ENCODE data around the gene TEN1.

The TEN1 gene

GRCh38 chr17:76005263-76006149, 26.5 kb downstream of the TEN1 start:
- DNase-seq (ENCODE audit: low read depth in 2 of 2), result peak; percentile 65 to 82

DNA sequence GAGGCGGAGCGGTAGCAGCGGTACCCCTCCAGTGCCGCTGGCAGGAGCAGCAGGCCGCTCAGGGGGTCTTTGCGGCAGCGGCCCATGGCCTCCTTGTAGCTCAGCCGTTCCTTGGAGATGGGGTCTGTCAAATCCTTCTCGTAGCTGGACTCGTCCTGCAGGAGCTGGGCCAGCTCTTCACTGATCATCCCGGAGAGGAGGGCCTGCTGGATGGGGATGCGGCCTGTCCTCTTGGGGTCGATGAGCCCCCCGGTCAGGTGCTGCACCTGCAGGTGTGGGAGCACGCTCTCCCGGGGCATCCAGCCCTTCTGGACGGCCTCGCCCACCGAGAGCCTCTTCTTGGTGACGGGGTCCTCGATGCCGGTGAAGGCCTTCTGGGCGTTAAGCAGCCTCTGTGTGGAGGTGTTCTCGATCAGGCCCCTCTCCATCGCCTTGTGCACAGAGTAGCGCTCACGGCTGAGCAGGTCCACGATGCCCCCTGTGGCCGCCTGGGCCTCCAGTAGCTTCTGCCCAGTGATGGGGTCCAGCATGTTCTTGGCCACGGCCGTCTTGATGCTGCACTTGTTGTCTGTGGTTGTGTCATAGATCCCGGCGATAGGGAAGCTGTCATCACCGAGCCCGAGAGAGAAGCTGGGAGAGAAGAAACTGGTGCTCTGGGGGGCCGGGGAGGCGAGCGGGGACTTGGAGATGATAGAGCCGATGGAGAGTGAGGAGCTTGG, 28.2 kb downstream of the TEN1 start:
- DNase-seq (ENCODE audit: low read depth in 2 of 2), result no peak

DNA sequence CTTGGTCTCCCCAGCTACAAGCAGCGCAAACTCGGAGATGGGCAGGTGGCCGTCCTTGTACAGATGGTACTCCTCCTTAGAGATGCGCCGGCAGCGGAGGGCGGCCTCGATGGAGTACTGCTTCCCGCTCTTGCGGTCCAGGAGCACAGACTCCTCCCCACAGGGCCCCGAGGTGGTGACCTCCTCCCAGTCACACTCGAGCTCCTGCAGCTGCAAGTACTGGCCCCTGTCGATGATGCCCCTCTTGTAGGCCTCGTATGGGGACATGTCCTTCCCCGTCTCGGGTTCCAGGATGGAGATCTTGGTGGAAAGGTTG, 28.8 kb downstream of the TEN1 start:
- DNase-seq (ENCODE audit: low read depth in 2 of 2), result no peak

GRCh38 chr17:76008208-76008607, 29.2 kb downstream of the TEN1 start:
- DNase-seq (ENCODE audit: low read depth in 2 of 2), result no peak

DNA sequence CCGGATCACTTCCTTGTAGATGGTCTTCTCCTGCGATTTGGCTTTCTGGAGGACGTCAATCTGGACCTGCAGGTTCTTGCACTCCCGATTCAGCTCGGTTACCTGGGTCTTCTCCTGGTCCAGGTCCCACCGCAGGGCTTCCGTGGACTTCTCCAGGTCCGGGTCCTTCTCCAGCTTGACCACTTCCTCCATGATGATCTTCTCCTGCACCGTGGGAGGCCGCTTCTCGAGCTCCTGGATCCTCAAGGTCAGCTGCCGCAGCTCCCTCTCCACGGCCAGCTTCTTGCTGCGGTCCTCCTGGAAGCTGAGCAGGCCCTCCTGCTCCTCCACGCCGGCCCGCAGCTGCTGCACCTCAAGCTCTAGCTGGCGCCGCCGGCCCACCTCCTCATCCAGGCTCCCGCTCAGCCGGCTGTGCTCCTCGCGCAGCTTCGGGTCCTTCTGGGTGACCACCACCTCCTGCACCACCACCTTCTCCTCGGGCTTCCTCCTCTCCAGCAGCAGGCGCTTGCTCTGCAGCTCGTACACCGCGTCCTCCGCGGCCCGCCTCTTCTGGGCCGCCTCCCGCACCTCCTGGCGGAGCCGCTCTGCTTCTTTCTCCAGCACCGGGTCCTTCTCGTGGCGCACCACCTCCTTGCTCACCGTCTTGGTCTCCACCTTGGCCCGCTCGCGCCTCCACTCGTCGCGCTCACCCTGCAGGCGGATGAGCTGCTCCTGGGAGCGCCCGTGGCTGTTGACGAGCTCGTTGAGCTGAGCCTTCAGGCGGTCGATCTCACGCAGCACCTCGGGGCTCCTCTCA, 29.8 kb downstream of the TEN1 start:
- DNase-seq (ENCODE audit: low read depth in 2 of 2), result no peak

DNA sequence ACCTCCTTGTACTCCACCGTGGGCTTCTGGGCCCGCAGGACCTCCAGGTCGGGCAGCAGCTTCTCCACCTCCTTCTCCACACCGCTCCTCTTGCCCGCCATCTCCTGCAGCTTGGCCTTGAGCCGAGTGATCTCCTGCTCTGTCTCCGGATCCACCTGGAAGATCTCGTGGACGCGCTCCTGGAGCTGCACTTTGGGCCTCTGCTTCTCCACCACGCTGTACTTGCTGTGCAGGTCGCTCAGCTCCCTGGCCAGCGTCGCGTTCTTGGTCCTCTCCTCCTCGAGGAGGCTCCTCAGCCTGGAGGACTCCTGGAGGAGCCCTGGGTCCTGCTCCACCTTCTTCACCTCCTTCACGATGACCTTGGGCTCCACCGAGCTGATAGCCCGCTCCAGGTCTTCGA, 30.4 kb downstream of the TEN1 start:
- DNase-seq (ENCODE audit: low read depth in 2 of 2), result no peak

DNA sequence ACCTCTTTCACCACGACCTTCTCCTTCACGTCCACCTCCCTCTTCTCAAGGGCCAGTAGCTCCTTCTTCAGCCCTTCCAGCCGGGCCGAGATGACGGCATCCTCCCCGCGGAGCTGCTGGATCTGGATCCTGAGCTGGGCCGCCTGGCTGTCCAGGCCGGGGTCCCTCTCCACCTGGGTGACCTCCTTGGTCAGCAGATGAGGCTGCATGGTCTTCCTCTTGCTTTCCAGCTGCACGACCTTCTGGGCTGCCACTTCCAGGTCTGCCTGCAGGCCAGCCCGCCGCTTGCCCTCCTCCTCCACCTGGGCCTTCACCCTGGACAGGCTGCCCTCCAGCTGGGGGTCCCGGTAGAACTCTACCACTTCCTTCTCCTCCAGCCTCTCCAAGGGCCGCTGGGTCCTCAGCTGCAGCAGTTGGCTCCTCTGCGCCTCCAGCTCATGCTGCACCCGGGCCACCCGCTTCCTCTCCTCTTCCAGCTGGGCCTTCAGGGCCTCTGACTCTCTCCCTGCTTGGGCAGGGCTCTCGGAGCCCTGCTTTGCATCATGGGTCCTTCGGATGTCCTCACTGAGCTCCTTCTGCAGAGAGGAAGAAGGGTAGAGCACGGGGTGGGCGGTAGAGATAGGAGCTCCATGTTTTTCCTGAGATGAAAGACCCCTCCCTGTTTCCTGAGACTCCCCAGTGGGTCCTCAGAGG, 31.1 kb downstream of the TEN1 start:
- DNase-seq (ENCODE audit: low read depth in 2 of 2), result no peak

DNA sequence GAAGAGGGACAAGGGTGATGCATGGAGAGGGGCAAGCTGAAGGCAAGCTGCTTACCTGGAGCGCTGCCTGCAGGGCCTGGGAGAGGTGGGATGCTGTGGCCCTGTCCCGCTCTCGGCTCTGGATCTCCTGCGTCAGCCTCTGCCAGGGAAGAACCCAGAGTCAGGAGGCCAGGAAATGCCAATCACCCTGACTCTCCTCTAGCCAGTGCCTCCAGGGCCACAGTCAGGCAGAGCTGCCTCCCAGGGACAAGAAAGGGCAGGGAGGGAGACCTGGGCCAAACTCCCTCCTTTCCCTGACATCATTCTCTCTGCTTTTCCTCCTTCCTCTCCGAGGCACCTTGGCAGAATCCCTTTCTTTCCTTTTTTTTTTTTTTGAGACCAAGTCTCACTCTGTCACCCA, 32.9 kb downstream of the TEN1 start:
- no peak for DNase-seq (ENCODE audit: low read depth in 2 of 2)

DNA sequence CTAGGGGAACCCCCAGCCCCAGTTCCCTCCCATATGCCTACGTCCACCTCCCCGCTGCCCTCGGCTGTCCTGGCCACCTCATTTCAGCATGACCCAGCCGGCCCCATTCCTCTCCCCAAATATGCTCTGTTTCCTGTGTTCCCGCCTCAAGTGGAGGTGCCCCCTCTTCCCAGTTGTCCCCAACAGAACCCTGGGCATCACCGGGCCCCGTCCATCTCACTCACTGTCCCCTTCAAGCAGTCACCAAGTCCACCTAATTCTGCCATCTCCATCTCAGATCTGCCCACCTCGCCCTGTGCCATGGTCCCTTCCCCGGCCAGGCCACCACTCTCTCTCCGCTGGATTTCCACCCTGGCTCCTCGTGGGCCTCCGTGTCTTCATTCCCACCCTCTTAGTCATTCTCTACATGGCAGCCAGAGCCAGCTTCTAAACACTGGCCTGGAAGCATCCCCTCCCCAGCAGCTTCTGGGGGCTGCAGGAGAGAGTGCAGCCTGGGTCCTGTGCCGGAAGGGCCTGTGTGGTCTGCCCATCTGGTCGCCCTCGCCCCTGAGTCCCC, 34.4 kb downstream of the TEN1 start:
- DNase-seq (ENCODE audit: low read depth in 2 of 2), result no peak

DNA sequence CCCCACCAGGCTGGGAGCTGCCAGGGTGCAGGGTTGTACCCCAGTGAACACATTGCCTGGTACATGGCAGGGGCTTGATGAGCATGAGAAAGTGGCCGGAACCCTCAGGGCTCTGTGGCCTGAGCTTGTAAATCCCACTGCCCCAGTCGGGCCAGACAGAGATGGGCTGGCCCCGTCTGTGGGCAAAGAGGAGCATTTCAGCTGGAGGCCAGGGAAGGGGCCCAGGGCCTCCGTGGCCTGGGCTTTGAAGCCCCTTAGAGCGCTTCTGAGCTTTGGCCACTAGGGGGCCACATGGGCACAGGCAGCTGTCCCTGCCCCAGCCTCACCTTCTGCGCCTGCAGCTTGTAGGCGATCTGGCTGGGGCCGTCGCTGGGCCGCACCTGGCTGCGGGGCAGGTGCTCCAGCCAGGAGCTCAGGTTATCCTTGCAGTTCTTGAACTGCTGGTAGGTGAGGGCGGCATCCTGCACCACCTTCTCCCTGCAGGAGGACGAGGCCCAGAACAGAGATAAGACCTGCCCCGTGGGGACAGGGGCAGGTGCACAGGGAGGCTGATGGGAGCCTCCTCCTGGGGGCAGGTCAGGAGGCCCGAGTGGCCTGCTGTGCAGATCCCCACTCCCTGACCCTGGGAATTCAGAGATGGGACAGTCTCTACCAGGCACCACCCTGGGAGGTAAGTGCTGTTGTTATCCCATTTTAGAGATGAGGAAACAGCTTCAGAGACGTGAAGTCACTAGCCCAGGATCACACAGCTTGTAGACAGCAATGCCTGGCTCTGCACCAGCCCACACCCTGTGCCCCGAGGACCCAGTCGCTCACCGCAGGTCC, 35.3 kb downstream of the TEN1 start:
- DNase-seq (ENCODE audit: low read depth in 2 of 2), result peak; percentile 62 to 74

DNA sequence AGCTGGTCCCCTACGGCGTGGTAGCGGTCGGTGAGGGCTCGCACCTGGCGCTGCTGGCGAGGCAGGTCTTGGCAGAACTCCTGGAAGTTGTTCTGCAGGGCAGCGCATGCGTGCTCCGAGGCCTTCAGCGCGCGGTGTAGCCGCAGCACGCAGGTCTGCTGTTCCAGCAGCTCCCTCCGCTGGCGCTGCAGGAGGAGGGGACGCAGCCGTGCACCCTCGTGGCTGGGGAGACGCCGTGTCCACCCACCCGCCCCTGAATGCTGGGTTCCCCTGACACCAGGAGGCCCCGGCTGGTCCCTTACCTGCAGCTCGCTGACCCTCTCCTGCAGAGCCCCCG, 35.9 kb downstream of the TEN1 start:
- no peak for DNase-seq (ENCODE audit: low read depth in 2 of 2)

- DNase-seq (ENCODE audit: low read depth in 2 of 2), result no peak
These were observed 38.7 kb downstream of the TEN1 start for GRCh38 chr17:76017481-76018339.

DNA sequence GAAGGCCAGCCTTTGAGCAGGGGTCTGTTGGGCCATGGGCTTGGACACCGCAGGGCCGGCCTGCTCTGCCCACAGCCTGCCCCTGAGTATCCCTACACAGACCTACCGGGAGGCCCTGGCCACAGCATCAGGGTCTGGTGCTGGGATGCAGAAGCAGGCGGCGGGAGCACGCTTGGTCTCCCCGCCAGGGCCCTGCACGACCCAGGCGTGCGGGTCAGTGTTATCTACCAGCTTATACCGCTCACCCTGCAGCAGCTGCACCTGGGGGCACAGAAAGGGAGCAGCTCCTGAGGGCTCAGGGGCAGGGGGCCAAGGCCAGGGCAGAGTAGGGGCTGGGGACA, 39.3 kb downstream of the TEN1 start:
- DNase-seq (ENCODE audit: low read depth in 2 of 2), result no peak

- DNase-seq (ENCODE audit: low read depth in 2 of 2), result no peak
These were observed 39.8 kb downstream of the TEN1 start for GRCh38 chr17:76018801-76019200.

DNA sequence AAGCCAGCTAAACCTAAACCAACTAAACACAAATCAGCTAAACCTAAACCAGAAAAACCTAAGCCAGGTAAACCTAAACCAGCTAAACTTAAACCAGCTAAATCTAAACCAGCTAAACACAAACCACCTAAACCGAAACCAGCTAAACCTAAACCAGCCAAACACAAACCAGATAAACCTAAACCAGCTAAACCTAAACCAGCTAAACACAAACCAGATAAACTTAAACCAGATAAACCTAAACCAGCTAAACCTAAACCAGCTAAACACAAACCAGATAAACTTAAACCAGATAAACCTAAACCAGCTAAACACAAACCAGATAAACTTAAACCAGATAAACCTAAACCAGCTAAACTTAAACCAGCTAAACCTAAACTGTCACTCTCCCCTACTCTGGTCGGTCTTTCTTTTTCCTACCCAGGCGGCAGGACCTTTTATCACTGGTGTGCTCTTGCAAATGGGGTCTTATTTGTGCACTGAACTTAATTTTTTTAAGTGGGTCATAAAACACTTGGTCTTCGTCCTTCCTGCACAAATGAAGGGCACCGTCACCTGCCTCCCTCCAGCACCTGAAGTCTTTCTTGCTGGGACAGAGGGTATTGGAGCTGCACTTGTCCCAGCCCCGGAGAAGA, 40.9 kb downstream of the TEN1 start:
- DNase-seq (ENCODE audit: low read depth in 2 of 2), result no peak

- no peak for DNase-seq (ENCODE audit: low read depth in 2 of 2)
These were observed 43.2 kb downstream of the TEN1 start for GRCh38 chr17:76022285-76022684.

- DNase-seq (ENCODE audit: low read depth in 2 of 2), result no peak
These were observed 44.2 kb downstream of the TEN1 start for GRCh38 chr17:76022973-76023899.

GRCh38 chr17:76023900-76024237, 44.8 kb downstream of the TEN1 start:
- DNase-seq (ENCODE audit: low read depth in 2 of 2), result no peak

GRCh38 chr17:76024353-76024752, 45.3 kb downstream of the TEN1 start:
- DNase-seq (ENCODE audit: low read depth in 2 of 2), result no peak

Data from stimulated activated CD4-positive, alpha-beta T cell treated with anti-CD3 and anti-CD28 coated beads, Interleukin-15, amount 100 ng/mL, for 48 hours (primary cell).